ENCODE data around the gene PTPRN2. TPM values are rescaled to one million over a fixed set of nuclear protein-coding genes. Genes with fewer than 3 reads are reported as not detected.
"Not testable (repeated sequence)": the region's sequence is repeated elsewhere in the genome, so short reads cannot be mapped to it uniquely, and the experiment has no call there.

PTPRN2 gene
- total and polyA plus RNA-seq, 4 donors, result 18.1 to 69.9 (median 50.4) TPM

DNA sequence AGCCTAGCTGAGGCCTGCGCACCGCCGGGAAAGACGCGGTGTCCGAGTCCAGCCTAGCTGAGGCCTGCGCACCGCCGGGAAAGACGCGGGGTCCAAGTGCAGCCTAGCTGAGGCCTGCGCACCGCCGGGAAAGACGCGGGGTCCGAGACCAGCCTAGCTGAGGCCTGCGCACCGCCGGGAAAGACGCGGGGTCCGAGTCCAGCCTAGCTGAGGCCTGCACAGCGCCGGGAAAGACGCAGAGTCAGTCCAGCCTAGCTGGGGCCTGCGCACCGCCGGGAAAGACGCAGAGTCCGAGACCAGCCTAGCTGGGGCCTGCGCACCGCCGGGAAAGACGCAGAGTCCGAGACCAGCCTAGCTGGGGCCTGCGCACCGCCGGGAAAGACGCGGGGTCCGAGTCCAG, 161.9 kb downstream of the PTPRN2 start:
- peaks cover 22% of the 10 kb centered on the region for H3K4me1 ChIP-seq (ENCODE audit: control insufficient read depth, insufficient read depth, low read length)
- not testable (repeated sequence) for H3K36me3 ChIP-seq (ENCODE audit: control insufficient read depth, insufficient read depth, low read length); DNase-seq (ENCODE audit: low read depth in 4 of 6, low spot score in 6 of 6); H3K27ac ChIP-seq (ENCODE audit: low read depth, low read length); H3K27me3 ChIP-seq (ENCODE audit: control insufficient read depth, insufficient read depth, low read length); H3K9me3 ChIP-seq (ENCODE audit: control insufficient read depth, insufficient read depth, low read length); H3K4me3 ChIP-seq (ENCODE audit: low read depth, low read length)
- 98% methylated on average over 17 of the region's 42 CpGs for WGBS (ENCODE audit: insufficient coverage)

DNA sequence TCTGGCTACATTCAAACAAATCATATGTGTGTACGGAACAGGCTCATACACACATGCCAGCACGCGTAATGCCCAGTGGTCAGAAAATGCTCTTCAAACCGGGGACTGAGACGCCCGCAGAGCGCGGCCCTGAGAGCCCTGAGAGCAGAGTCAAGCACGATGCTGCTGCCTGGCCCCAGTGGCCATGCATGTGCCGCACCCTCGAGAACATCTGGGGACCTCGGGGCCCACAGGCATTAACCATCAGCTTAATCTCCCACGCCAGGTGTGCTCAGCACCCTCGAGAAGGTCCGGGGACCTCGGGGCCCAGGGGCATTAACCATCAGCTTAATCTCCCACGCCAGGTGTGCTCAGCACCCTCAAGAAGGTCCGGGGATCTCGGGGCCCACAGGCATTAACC, 163.1 kb downstream of the PTPRN2 start:
- H3K4me1 ChIP-seq (ENCODE audit: control insufficient read depth, insufficient read depth, low read length), result peaks cover 22% of the 10 kb centered on the region
- WGBS (ENCODE audit: insufficient coverage), result 79% methylated on average over 19 of the region's 19 CpGs
- H3K27ac ChIP-seq (ENCODE audit: low read depth, low read length), result no peak overlapping the region
- no peaks in the 10 kb centered on the region for H3K27me3 ChIP-seq (ENCODE audit: control insufficient read depth, insufficient read depth, low read length)
- no peak for DNase-seq (ENCODE audit: low read depth in 4 of 6, low spot score in 6 of 6)
- no peak overlapping the region for H3K4me3 ChIP-seq (ENCODE audit: low read depth, low read length)
- peaks cover 2% of the 10 kb centered on the region for H3K36me3 ChIP-seq (ENCODE audit: control insufficient read depth, insufficient read depth, low read length)
- no peaks in the 10 kb centered on the region for H3K9me3 ChIP-seq (ENCODE audit: control insufficient read depth, insufficient read depth, low read length)

DNA sequence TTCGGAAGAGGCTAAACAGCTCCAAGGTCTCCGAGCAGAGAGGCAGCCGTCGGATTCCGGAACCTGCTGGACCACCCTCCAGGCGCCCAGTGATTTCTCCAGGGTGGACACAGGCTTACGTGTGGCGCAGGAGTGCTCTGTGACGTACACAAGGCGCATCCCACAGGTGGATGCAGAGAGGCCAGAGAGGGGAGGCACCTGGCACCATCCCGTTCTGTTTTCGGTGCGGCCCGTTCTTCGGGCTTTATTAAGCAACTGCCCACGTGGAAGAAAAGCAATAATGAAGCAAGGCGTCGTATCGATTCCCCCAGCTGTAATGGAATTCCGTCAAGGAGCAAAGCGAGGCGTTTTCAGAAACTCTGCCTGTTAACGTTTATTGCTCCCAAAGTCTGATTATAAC, 163.6 kb downstream of the PTPRN2 start:
- WGBS (ENCODE audit: insufficient coverage), result 71% methylated on average over 23 of the region's 23 CpGs
- Histone ChIP-seq H3K27me3 (ENCODE audit: control insufficient read depth, insufficient read depth, low read length) (no peaks in the 10 kb centered on the region), H3K27ac (ENCODE audit: low read depth, low read length) (no peak overlapping the region), H3K4me3 (ENCODE audit: low read depth, low read length) (no peak overlapping the region), H3K4me1 (ENCODE audit: control insufficient read depth, insufficient read depth, low read length) (peaks cover 18% of the 10 kb centered on the region), H3K36me3 (ENCODE audit: control insufficient read depth, insufficient read depth, low read length) (peaks cover 2% of the 10 kb centered on the region), H3K9me3 (ENCODE audit: control insufficient read depth, insufficient read depth, low read length) (no peaks in the 10 kb centered on the region)
- DNase-seq (ENCODE audit: low read depth in 4 of 6, low spot score in 6 of 6), result peak in 1 of 6 donors; percentile 68

DNA sequence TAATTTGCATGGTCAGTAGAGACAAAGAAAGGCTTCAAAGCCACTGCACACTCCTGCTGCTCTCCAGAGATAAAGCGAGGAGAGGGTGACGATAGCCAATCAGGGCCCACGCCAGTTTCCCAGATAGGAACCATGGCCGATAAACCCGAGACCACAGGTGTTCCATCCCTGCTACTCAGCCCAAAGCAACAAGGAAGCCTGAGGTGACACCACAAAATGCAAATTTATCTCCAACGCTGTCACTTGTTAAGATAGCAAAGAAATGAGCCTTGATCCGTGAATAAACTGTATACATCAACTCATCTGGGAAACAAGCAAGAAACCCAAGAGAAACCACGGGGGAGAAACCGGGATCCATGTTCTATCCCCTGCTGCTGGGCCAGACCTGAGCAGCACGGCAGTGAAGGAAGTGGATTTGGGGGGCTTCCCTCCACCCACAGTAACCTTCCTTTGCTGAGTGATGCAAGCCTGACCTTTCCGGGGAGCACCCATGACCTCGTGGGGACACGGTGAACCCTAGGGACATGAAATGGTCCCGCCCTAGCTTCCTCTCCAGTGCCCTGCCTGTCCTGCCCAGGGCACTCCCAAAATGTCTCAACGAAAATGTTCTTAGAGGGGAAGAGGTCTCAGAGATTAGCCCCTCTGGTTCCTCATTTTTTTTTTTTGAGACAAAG, 164.6 kb downstream of the PTPRN2 start:
- no peak overlapping the region for H3K4me3 ChIP-seq (ENCODE audit: low read depth, low read length)
- H3K4me1 ChIP-seq (ENCODE audit: control insufficient read depth, insufficient read depth, low read length), result peaks cover 18% of the 10 kb centered on the region
- H3K27ac ChIP-seq (ENCODE audit: low read depth, low read length), result no peak overlapping the region
- H3K36me3 ChIP-seq (ENCODE audit: control insufficient read depth, insufficient read depth, low read length), result peaks cover 2% of the 10 kb centered on the region
- DNase-seq (ENCODE audit: low read depth in 4 of 6, low spot score in 6 of 6), result no peak
- no peaks in the 10 kb centered on the region for H3K27me3 ChIP-seq (ENCODE audit: control insufficient read depth, insufficient read depth, low read length)
- no peaks in the 10 kb centered on the region for H3K9me3 ChIP-seq (ENCODE audit: control insufficient read depth, insufficient read depth, low read length)
- WGBS (ENCODE audit: insufficient coverage), result 83% methylated on average over 13 of the region's 15 CpGs

DNA sequence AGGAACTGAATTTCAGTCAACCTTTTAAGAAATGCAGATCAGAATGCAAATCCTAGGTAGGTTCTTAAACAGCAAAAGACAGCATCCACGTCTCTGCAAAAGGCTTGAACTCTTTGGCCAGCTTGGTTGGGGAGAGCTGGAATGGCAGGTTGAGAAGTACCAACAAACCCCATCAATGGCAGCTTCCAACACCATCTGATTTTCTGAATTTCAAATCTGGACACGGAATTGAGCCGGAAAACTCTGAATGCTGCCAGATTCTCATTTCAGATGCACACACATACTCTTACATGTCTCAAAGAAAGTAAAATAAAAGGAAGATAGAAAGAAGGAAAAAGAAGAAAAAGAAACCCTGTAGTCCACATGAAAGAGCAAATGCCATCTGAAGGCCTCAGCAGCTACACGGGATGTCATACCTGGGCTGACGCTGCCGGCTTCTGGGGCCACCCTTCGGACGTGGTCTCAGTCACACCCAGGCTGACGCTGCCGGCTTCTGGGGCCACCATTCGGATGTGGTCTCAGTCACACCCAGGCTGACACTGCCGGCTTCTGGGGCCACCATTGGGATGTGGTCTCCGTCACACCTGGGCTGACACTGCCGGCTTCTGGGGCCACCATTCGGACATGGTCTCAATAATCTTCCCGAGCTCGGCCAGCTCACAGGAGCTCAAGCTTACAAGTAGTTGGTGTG, 165.3 kb downstream of the PTPRN2 start:
- H3K36me3 ChIP-seq (ENCODE audit: control insufficient read depth, insufficient read depth, low read length), result no peaks in the 10 kb centered on the region
- H3K4me1 ChIP-seq (ENCODE audit: control insufficient read depth, insufficient read depth, low read length), result peaks cover 18% of the 10 kb centered on the region
- no peak overlapping the region for H3K4me3 ChIP-seq (ENCODE audit: low read depth, low read length)
- H3K27ac ChIP-seq (ENCODE audit: low read depth, low read length), result no peak overlapping the region
- 93% methylated on average over 14 of the region's 17 CpGs for whole genome bisulfite sequencing (ENCODE audit: insufficient coverage)
- DNase-seq (ENCODE audit: low read depth in 4 of 6, low spot score in 6 of 6), result peak in 1 of 6 donors; percentile 84
- no peaks in the 10 kb centered on the region for H3K9me3 ChIP-seq (ENCODE audit: control insufficient read depth, insufficient read depth, low read length)
- H3K27me3 ChIP-seq (ENCODE audit: control insufficient read depth, insufficient read depth, low read length), result no peaks in the 10 kb centered on the region

DNA sequence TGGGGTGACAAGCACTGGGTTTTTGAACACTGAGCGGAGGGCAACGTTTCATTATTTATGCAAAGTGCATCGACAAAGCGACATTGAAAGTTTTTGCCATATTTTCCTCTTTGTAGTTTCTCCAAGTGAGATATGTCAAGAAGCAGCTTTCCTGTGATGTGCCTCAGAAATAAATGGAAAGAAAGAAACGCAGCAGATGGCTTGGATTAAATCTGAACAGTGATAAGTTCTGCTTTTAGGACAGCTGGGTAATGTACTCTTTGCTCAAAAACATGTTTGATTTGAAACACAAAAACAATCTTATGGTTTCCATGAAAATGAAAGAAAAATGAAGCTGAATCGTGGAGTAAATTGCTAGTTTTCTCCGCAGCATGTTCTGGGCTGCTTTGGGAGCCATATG, 166.3 kb downstream of the PTPRN2 start:
- WGBS (ENCODE audit: insufficient coverage), result 73% methylated on average over 6 of the region's 7 CpGs
- Histone ChIP-seq H3K36me3 (ENCODE audit: control insufficient read depth, insufficient read depth, low read length) (no peaks in the 10 kb centered on the region), H3K27ac (ENCODE audit: low read depth, low read length) (no peak overlapping the region), H3K27me3 (ENCODE audit: control insufficient read depth, insufficient read depth, low read length) (no peaks in the 10 kb centered on the region), H3K9me3 (ENCODE audit: control insufficient read depth, insufficient read depth, low read length) (no peaks in the 10 kb centered on the region), H3K4me1 (ENCODE audit: control insufficient read depth, insufficient read depth, low read length) (peaks cover 18% of the 10 kb centered on the region), H3K4me3 (ENCODE audit: low read depth, low read length) (no peak overlapping the region)
- DNase-seq (ENCODE audit: low read depth in 4 of 6, low spot score in 6 of 6), result peak in 2 of 6 donors; percentile 57 to 91

DNA sequence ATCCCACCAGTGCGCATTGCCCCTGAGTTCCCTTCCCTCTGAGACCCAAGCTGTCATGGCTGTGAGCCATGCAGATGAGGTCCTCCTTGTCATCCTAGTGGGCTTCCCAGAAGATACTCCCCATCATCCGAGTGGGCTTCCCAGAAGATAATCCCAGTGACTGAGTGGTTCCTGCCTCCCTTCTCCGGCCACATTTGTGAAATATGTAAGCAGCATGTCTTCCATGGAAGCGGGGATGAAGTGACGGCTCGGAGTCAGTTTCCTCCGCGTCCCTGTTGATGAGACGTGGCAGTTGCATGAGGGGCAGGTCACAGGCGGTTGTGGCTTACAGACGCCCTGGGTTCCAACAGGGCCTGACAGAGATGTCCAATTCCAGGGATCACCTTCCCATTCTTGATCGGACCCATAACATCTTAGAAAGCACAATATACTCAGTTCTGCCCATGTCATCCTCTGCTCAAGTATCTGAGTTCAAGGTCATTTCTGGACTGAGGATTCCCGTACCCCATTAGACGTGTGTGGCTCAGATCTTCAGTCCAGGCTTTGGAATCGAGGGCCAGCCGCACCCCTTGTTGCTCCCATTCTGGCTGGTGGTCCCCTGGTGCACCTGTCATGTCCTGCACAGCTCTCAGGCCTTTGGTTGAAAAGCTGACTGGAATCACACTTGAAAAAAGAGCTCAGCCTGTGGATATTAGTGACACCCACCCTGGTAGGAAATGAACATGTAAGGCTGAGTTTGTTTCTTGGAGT, 166.9 kb downstream of the PTPRN2 start:
- Histone ChIP-seq H3K4me3 (ENCODE audit: low read depth, low read length) (no peak overlapping the region), H3K36me3 (ENCODE audit: control insufficient read depth, insufficient read depth, low read length) (no peaks in the 10 kb centered on the region), H3K27ac (ENCODE audit: low read depth, low read length) (no peak overlapping the region), H3K4me1 (ENCODE audit: control insufficient read depth, insufficient read depth, low read length) (peaks cover 18% of the 10 kb centered on the region), H3K9me3 (ENCODE audit: control insufficient read depth, insufficient read depth, low read length) (no peaks in the 10 kb centered on the region), H3K27me3 (ENCODE audit: control insufficient read depth, insufficient read depth, low read length) (no peaks in the 10 kb centered on the region)
- DNase-seq (ENCODE audit: low read depth in 4 of 6, low spot score in 6 of 6), result no peak
- 95% methylated on average over 16 of the region's 16 CpGs for WGBS (ENCODE audit: insufficient coverage)

DNA sequence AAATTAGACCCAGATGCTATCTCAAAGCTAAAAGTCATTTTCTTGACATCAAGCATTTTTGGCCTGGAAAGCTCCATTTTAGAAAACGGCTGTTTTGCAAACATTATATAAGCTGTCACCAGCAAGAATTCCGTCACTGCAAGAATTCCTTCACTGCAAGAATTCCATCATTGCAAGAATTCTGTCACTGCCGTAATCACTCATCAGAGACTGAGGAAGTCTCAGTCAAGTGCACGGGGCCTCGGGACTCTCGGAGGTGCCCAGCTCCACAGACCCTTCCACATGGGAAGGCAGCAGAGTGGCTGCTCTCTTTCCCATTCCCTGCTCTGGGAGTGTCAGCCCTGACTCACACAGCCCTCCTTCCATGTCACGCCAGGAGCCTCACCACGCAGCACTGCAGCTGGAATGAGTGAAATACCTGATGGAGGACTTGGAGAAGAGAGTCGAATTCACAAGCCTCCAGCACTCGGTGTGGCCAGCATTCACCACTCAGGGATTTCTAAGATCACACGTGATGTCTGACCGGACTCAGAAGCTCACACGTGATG, 168.3 kb downstream of the PTPRN2 start:
- H3K4me1 ChIP-seq (ENCODE audit: control insufficient read depth, insufficient read depth, low read length), result peaks cover 21% of the 10 kb centered on the region
- H3K27ac ChIP-seq (ENCODE audit: low read depth, low read length), result no peak overlapping the region
- WGBS (ENCODE audit: insufficient coverage), result 86% methylated on average over 13 of the region's 13 CpGs
- no peaks in the 10 kb centered on the region for H3K9me3 ChIP-seq (ENCODE audit: control insufficient read depth, insufficient read depth, low read length)
- no peaks in the 10 kb centered on the region for H3K27me3 ChIP-seq (ENCODE audit: control insufficient read depth, insufficient read depth, low read length)
- H3K36me3 ChIP-seq (ENCODE audit: control insufficient read depth, insufficient read depth, low read length), result no peaks in the 10 kb centered on the region
- no peak overlapping the region for H3K4me3 ChIP-seq (ENCODE audit: low read depth, low read length)
- no peak for DNase-seq (ENCODE audit: low read depth in 4 of 6, low spot score in 6 of 6)

DNA sequence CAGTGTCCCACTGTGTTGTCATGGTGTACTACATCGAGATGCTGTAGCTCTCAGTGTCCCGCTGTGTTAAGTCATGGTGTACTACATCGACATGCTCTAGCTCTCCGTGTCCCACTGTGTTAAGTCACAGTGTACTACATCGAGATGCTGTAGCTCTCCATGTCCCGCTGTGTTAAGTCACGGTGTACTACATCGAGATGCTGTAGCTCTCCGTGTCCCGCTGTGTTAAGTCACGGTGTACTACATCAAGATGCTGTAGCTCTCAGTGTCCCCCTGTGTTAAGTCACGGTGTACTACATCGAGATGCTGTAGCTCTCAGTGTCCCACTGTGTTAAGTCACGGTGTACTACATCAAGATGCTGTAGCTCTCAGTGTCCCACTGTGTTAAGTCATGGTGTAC, 169.2 kb downstream of the PTPRN2 start:
- H3K4me1 ChIP-seq (ENCODE audit: control insufficient read depth, insufficient read depth, low read length), result peaks cover 24% of the 10 kb centered on the region
- not testable (repeated sequence) for H3K36me3 ChIP-seq (ENCODE audit: control insufficient read depth, insufficient read depth, low read length); H3K27ac ChIP-seq (ENCODE audit: low read depth, low read length); DNase-seq (ENCODE audit: low read depth in 4 of 6, low spot score in 6 of 6); H3K9me3 ChIP-seq (ENCODE audit: control insufficient read depth, insufficient read depth, low read length); H3K4me3 ChIP-seq (ENCODE audit: low read depth, low read length); H3K27me3 ChIP-seq (ENCODE audit: control insufficient read depth, insufficient read depth, low read length)
- WGBS (ENCODE audit: insufficient coverage), result 87% methylated on average over 14 of the region's 14 CpGs
